Karpas-422 (cell line): ENCODE measurements around the gene HTRA1. TPM values are rescaled to one million over a fixed set of nuclear protein-coding genes. Genes with fewer than 3 reads are reported as not detected.

Source experiments
- DNase-seq: peaks from one replicate; pipeline ENCODE4 v3.0.0-alpha.2; 2015
- H2AFZ ChIP-seq: fragments of 200-600 bp; sonication (generic); 2 replicates; pipeline ENCODE4 v1.6.1; 2014; ENCODE audit warnings: antibody characterized with exemption, low read length, mixed read lengths
- H3K27ac ChIP-seq: fragments of 200-600 bp; sonication (generic); 2 replicates; pipeline ENCODE4 v1.5.1; 2014; ENCODE audit warnings: mild to moderate bottlenecking, low read length, moderate library complexity
- H3K27me3 ChIP-seq: fragments of 200-600 bp; sonication (generic); 2 replicates; pipeline ENCODE4 v1.6.1; 2014; ENCODE audit warnings: low read length, mixed read lengths
- H3K36me3 ChIP-seq: fragments of 200-600 bp; sonication (generic); 2 replicates; pipeline ENCODE4 v1.6.1; 2014; ENCODE audit warnings: low read length, mixed read lengths; ENCODE audit not compliant: insufficient read depth
- H3K4me1 ChIP-seq: fragments of 200-600 bp; sonication (generic); 2 replicates; pipeline ENCODE4 v1.6.1; 2014; ENCODE audit warnings: mild to moderate bottlenecking, low read length, mixed read lengths
- H3K4me2 ChIP-seq: fragments of 200-600 bp; sonication (generic); 2 replicates; pipeline ENCODE4 v1.6.1; 2014; ENCODE audit warnings: low read length, low read depth, mild to moderate bottlenecking; ENCODE audit not compliant: poor library complexity, severe bottlenecking
- H3K4me3 ChIP-seq: fragments of 200-600 bp; sonication (generic); 2 replicates; pipeline ENCODE4 v1.5.1; 2014; ENCODE audit warnings: mild to moderate bottlenecking, antibody characterized with exemption, low read length, mixed read lengths
- H3K79me2 ChIP-seq: fragments of 200-600 bp; sonication (generic); 2 replicates; pipeline ENCODE4 v1.6.1; 2014; ENCODE audit warnings: mild to moderate bottlenecking, low read length, mixed read lengths
- H3K9ac ChIP-seq: fragments of 200-600 bp; sonication (generic); 2 replicates; pipeline ENCODE4 v1.6.0; 2014; ENCODE audit warnings: low read length
- H3K9me2 ChIP-seq: fragments of 200-600 bp; sonication (generic), shearing (Covaris generic); replicated peaks from 2 replicates; pipeline ENCODE4 v1.6.0; 2014; ENCODE audit warnings: mild to moderate bottlenecking, low read length, moderate library complexity; ENCODE audit not compliant: insufficient read depth
- H3K9me3 ChIP-seq: fragments of 300-700, 200-600 bp; sonication (generic); 2 replicates; pipeline ENCODE4 v1.6.1; 2014; ENCODE audit warnings: low read length, mixed read lengths
- H4K20me1 ChIP-seq: fragments of 200-600 bp; sonication (generic); 2 replicates; pipeline ENCODE4 v1.6.1; 2014; ENCODE audit warnings: mild to moderate bottlenecking, antibody characterized with exemption, low read length, low read depth; ENCODE audit not compliant: insufficient read depth
- total RNA-seq: library from RNA; depleted of rRNA; stranded (reverse); fragments of >200 nt; shearing (Covaris generic); gene quantifications from 2 replicates; pipeline ENCODE4 v1.2.3, GENCODE V29; 2014; ENCODE audit warnings: low replicate concordance

Gene HTRA1
- total RNA-seq, 1 experiment from 2014 or later = not detected

DNA sequence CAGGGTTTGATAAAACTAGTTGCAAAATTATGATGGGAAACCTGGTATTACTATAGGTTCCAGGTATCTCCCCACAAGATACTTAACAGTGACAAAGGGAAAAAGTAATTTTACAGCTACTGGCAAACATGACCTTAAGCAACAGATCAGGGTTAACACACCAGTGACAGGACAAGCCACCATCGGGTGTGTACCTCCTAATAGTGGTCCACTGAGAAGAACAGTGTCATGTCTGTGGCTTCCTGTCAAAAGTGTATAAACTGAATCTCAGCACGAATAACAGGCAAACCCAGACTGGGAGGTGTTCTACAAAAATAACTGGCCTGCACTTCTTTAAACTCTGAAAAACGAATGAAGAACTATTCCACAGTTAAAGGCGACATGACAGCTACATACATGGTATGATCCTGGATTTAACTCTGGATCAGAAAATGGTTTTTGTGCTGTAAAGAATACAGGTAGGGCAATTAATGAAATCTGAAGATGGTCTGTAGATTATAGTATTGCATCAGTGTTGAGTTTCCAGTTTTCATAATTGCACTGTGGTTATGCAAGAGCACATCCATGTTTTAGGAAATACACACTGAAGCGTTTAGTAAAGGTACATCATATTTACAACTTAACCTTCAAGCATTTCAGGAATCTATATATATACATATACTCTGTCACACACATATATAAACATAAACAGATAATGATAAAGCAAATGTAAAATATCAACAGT lies 38.9 kb upstream of the HTRA1 start:
- H3K9ac ChIP-seq = no peak overlapping the region
- H3K4me2 ChIP-seq = no peak overlapping the region
- H3K79me2 ChIP-seq = no peaks in the 10 kb centered on the region
- H2AFZ ChIP-seq = no peak overlapping the region
- no peak overlapping the region for H3K4me3 ChIP-seq
- no peak for DNase-seq
- H3K9me3 ChIP-seq = no peaks in the 10 kb centered on the region
- no peak overlapping the region for H3K27ac ChIP-seq
- no peaks in the 10 kb centered on the region for H4K20me1 ChIP-seq
- H3K9me2 ChIP-seq = no peaks in the 10 kb centered on the region
- H3K36me3 ChIP-seq = no peaks in the 10 kb centered on the region
- no peaks in the 10 kb centered on the region for H3K27me3 ChIP-seq
- H3K4me1 ChIP-seq = no peaks in the 10 kb centered on the region

DNA sequence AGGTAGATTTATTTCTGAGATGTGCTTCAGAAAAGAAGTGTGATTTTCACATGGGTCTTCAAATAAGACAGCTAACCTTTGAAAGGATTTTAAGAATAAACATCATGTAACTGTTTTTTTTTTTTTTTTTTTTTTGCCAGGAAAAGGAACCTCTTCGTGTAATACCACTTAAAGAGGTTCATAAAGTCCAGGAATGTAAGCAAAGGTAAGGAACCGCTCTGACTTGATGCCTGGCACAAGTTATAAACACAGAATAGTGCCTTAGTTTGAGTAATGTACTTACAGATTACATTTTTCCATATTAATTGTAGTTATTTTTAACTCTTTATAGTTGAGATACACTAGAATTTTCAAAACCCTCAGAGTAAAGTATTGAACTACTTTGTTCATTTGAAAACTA lies 37.3 kb upstream of the HTRA1 start:
- Histone ChIP-seq H3K9me3 (no peaks in the 10 kb centered on the region), H3K79me2 (no peaks in the 10 kb centered on the region), H3K36me3 (no peaks in the 10 kb centered on the region), H4K20me1 (no peaks in the 10 kb centered on the region), H3K9ac (no peak overlapping the region), H3K27me3 (no peaks in the 10 kb centered on the region), H2AFZ (no peak overlapping the region), H3K27ac (no peak overlapping the region), H3K4me2 (no peak overlapping the region), H3K4me3 (no peak overlapping the region), H3K9me2 (no peaks in the 10 kb centered on the region), H3K4me1 (no peaks in the 10 kb centered on the region)
- no peak for DNase-seq

GRCh38 chr10:122426829-122427228 lies 34.5 kb upstream of the HTRA1 start:
- Histone ChIP-seq H2AFZ (no peak overlapping the region), H3K4me1 (no peaks in the 10 kb centered on the region)

GRCh38 chr10:122427280-122427679 lies 34.1 kb upstream of the HTRA1 start:
- H3K27ac ChIP-seq = no peak overlapping the region
- no peak for DNase-seq
- H3K27me3 ChIP-seq = no peaks in the 10 kb centered on the region

More at GRCh38 chr10:122426829-122427228, 34.5 kb upstream of the HTRA1 start:
- H3K27me3 ChIP-seq = no peaks in the 10 kb centered on the region
- H3K9me3 ChIP-seq = no peaks in the 10 kb centered on the region
- no peaks in the 10 kb centered on the region for H3K36me3 ChIP-seq
- H3K9ac ChIP-seq = no peak overlapping the region
- no peaks in the 10 kb centered on the region for H3K79me2 ChIP-seq
- H3K27ac ChIP-seq = no peak overlapping the region
- no peak overlapping the region for H3K4me2 ChIP-seq
- no peak for DNase-seq
- no peak overlapping the region for H3K4me3 ChIP-seq
- H3K9me2 ChIP-seq = no peaks in the 10 kb centered on the region
- H4K20me1 ChIP-seq = no peaks in the 10 kb centered on the region

GRCh38 chr10:122435212-122435827 lies 26.0 kb upstream of the HTRA1 start:
- no peaks in the 10 kb centered on the region for H4K20me1 ChIP-seq
- peak; percentile 84 for DNase-seq

More at GRCh38 chr10:122427280-122427679, 34.1 kb upstream of the HTRA1 start:
- Histone ChIP-seq H3K4me1 (no peaks in the 10 kb centered on the region), H3K4me3 (no peak overlapping the region), H3K9me2 (no peaks in the 10 kb centered on the region), H2AFZ (no peak overlapping the region), H3K36me3 (no peaks in the 10 kb centered on the region), H3K4me2 (no peak overlapping the region), H3K9ac (no peak overlapping the region), H3K79me2 (no peaks in the 10 kb centered on the region), H3K9me3 (no peaks in the 10 kb centered on the region), H4K20me1 (no peaks in the 10 kb centered on the region)

DNA sequence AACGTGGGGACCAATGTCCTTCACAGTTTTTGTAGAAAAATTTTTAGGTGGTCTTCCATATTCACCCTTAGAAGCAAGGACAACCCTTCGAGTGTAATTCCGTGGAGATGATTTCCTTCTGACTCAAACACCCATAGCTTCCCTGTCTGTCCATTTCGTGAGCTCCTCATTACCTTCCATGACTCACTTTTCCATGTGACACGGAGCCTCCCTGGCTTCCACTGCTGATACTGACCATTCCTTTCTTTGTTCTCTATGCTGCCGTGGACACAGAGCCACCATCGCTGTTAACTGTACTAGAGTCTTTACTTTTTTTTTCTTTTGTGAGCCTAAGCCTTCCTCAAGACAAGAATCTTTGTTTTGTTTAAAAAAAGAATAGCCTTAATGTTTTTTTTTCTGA lies 19.4 kb upstream of the HTRA1 start:
- no peaks in the 10 kb centered on the region for H3K9me3 ChIP-seq
- H3K4me2 ChIP-seq = no peak overlapping the region
- no peaks in the 10 kb centered on the region for H3K36me3 ChIP-seq
- no peak overlapping the region for H3K27ac ChIP-seq
- H3K4me3 ChIP-seq = no peak overlapping the region
- DNase-seq = no peak
- H3K79me2 ChIP-seq = no peaks in the 10 kb centered on the region
- H3K9ac ChIP-seq = no peak overlapping the region
- no peak overlapping the region for H2AFZ ChIP-seq
- H3K4me1 ChIP-seq = no peaks in the 10 kb centered on the region
- H3K27me3 ChIP-seq = no peaks in the 10 kb centered on the region; the same call in 1 of the 2 replicates
- no peaks in the 10 kb centered on the region for H3K9me2 ChIP-seq
- H4K20me1 ChIP-seq = no peaks in the 10 kb centered on the region

More at GRCh38 chr10:122435212-122435827, 26.0 kb upstream of the HTRA1 start:
- H3K36me3 ChIP-seq = no peaks in the 10 kb centered on the region
- H3K9me2 ChIP-seq = no peaks in the 10 kb centered on the region
- H3K4me2 ChIP-seq = no peak overlapping the region
- H3K9ac ChIP-seq = no peak overlapping the region
- H3K4me3 ChIP-seq = no peak overlapping the region
- no peaks in the 10 kb centered on the region for H3K4me1 ChIP-seq
- H3K9me3 ChIP-seq = no peaks in the 10 kb centered on the region
- no peaks in the 10 kb centered on the region; the same call in 1 of the 2 replicates for H3K27me3 ChIP-seq
- no peak overlapping the region for H2AFZ ChIP-seq
- H3K27ac ChIP-seq = no peak overlapping the region
- no peaks in the 10 kb centered on the region for H3K79me2 ChIP-seq

- Histone ChIP-seq H3K9me3 (no peaks in the 10 kb centered on the region), H3K4me2 (no peak overlapping the region), H3K79me2 (no peaks in the 10 kb centered on the region), H3K27me3 (no peaks in the 10 kb centered on the region), H3K9me2 (no peaks in the 10 kb centered on the region), H3K4me1 (no peaks in the 10 kb centered on the region), H3K4me3 (no peak overlapping the region), H2AFZ (no peak overlapping the region), H3K27ac (no peak overlapping the region), H3K9ac (no peak overlapping the region), H4K20me1 (no peaks in the 10 kb centered on the region), H3K36me3 (no peaks in the 10 kb centered on the region)
- no peak for DNase-seq
These were observed 15.9 kb upstream of the HTRA1 start for GRCh38 chr10:122445469-122445868.

GRCh38 chr10:122445904-122446303 lies 15.4 kb upstream of the HTRA1 start:
- Histone ChIP-seq H3K4me3 (no peak overlapping the region), H2AFZ (no peak overlapping the region), H3K27me3 (no peaks in the 10 kb centered on the region), H3K9ac (no peak overlapping the region), H4K20me1 (no peaks in the 10 kb centered on the region), H3K27ac (no peak overlapping the region), H3K9me3 (no peaks in the 10 kb centered on the region), H3K36me3 (no peaks in the 10 kb centered on the region), H3K9me2 (no peaks in the 10 kb centered on the region), H3K4me1 (no peaks in the 10 kb centered on the region), H3K79me2 (no peaks in the 10 kb centered on the region), H3K4me2 (no peak overlapping the region)
- DNase-seq = no peak
